K562 treated with DMSO at 1 percent for 24 hours (cell line): Measurements from ENCODE around the gene DCDC2. TPM values are rescaled to one million over a fixed set of nuclear protein-coding genes. Genes with fewer than 3 reads are reported as not detected.

Experiments
- total RNA-seq: library from RNA; unstranded; fragments of 300-600 nt; gene quantifications from 2 replicates; pipeline ENCODE4 v1.2.3, GENCODE V29; 2022; ENCODE audit warnings: low read depth; ENCODE audit not compliant: insufficient read depth

Gene DCDC2
- total RNA-seq = not detected in 2 replicates

GRCh38 chr6:24357336-24358218 lies at the start of gene DCDC2:
TSS of gene DCDC2 (minus strand) at chr6:24358059. CDS start at chr6:24357750, 309 bp downstream.

GRCh38 chr6:24402697-24403500 lies 45.0 kb upstream of the DCDC2 start, which contains the start of gene MRS2:
TSS of gene MRS2 (plus strand) at chr6:24402936. CDS start at chr6:24403047, 111 bp downstream.

GRCh38 chr6:24125980-24126379 lies 231.9 kb downstream of the DCDC2 start, which contains the start of gene NRSN1:
TSS of gene NRSN1 (plus strand) at chr6:24126215. CDS start at chr6:24134328, 8,113 bp downstream.

Other genes with a start within 250 kb of the DCDC2 start
- gene NRSN1, start 231.8 kb downstream of the DCDC2 start, total RNA-seq = not detected in 2 replicates
- gene MRS2, start 44.9 kb upstream of the DCDC2 start, total RNA-seq = 26.9 and 27.2 TPM in 2 replicates
- 0.64 and 1.1 TPM in 2 replicates for gene GPLD1, start 131.5 kb upstream of the DCDC2 start, total RNA-seq
- 9.1 and 10.9 TPM in 2 replicates for gene ALDH5A1, start 136.9 kb upstream of the DCDC2 start, total RNA-seq